ENCODE data around the gene GNAT3. TPM values are rescaled to one million over a fixed set of nuclear protein-coding genes. Genes with fewer than 3 reads are reported as not detected.

GNAT3 gene
- total and polyA plus RNA-seq, 2 of the 8 experiments (the other 6 are each of a cell fraction or from before 2014, with no cell fraction given) = not detected

DNA sequence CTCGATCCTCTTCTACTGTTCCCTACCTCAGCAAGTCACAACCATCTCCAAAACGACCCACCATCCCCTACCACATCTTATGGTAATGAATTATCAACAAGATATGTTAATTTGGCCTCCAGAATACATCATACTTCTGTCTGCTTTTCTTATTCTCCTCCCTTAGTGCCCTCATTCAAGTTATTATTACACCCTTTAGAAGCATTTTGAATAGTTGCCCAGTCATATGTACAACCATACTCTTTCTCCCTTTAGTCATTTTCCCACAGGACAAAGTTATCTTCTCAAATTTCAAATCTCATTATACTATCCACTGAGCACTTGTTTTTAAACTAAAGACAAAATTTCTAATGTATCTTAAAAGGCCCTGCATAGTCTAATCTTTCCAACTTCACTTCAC lies 71.0 kb downstream of the GNAT3 start (continued):
- no peak for TF ChIP-seq CHD7 (IDR thresholded peaks at IDR 0.05; ENCODE audit: insufficient replicate concordance, low read length)
- no peak for TF ChIP-seq JUND (IDR thresholded peaks at IDR 0.05; ENCODE audit: low read length)
- TF ChIP-seq RAD21 (IDR thresholded peaks at IDR 0.05 in 1 of 2, conservative IDR thresholded peaks at IDR 0.05 in 1 of 2; ENCODE audit: low read depth in 2 of 2, low read length in 2 of 2) = no peak
- no peak for TF ChIP-seq SP2 (IDR thresholded peaks at IDR 0.05; ENCODE audit: low read length)

Data from H1 (cell line).